Lung (tissue), 12 donors: ENCODE results near the gene HMOX1. TPM values are rescaled to one million over a fixed set of nuclear protein-coding genes. Genes with fewer than 3 reads are reported as not detected.

Experiments
- ATAC-seq: fragments of 200-7000 bp; cut with Tn5 transposase; one replicate; pipeline ENCODE4 v1.9.1; 2020; ENCODE audit warnings: moderate number of reproducible peaks; ENCODE audit not compliant: insufficient read depth, low FRiP score
- DNase-seq, 3 donors: peaks; one replicate each; pipeline ENCODE4 v3.0.0-alpha.2; 2013 to 2017
- H3K27ac ChIP-seq, 2 donors: one replicate each; pipeline ENCODE4 v1.5.1; 2013; ENCODE audit warnings: mild to moderate bottlenecking in 2 of 2, moderate library complexity in 2 of 2, control low read depth in 1 of 2, inconsistent platforms in 1 of 2, low read depth in 1 of 2, low read length in 1 of 2
- H3K27me3 ChIP-seq, 3 donors: one replicate each; pipeline ENCODE4 v1.5.1; 2013; ENCODE audit warnings: low read length in 2 of 3; ENCODE audit not compliant: control insufficient read depth in 3 of 3, insufficient read depth in 3 of 3
- H3K36me3 ChIP-seq, 4 donors: one replicate each; pipeline ENCODE4 v1.5.1; 2013; ENCODE audit warnings: low read length in 4 of 4, mild to moderate bottlenecking in 1 of 4, moderate library complexity in 1 of 4; ENCODE audit not compliant: control insufficient read depth in 4 of 4, insufficient read depth in 4 of 4
- H3K4me1 ChIP-seq, 5 donors: one replicate each; pipeline ENCODE4 v1.5.1; 2013; ENCODE audit warnings: low read length in 5 of 5, mild to moderate bottlenecking in 2 of 5, moderate library complexity in 1 of 5; ENCODE audit not compliant: control insufficient read depth in 5 of 5, insufficient read depth in 5 of 5
- H3K4me3 ChIP-seq: one replicate; pipeline ENCODE4 v1.5.1; 2013; ENCODE audit warnings: mild to moderate bottlenecking, control low read depth, moderate library complexity
- H3K9ac ChIP-seq, 2 donors: one replicate each; pipeline ENCODE4 v1.5.1; 2013; ENCODE audit warnings: low read length in 2 of 2, control low read depth in 1 of 2; ENCODE audit not compliant: insufficient read depth in 1 of 2
- H3K9me3 ChIP-seq, 4 donors: one replicate each; pipeline ENCODE4 v1.5.1; 2013; ENCODE audit warnings: low read length in 3 of 4, mild to moderate bottlenecking in 1 of 4, moderate library complexity in 1 of 4; ENCODE audit not compliant: control insufficient read depth in 4 of 4, insufficient read depth in 3 of 4
- CTCF ChIP-seq: IDR thresholded peaks from 2 replicates; pipeline ENCODE4 v1.5.1; 2012; ENCODE audit warnings: mild to moderate bottlenecking; ENCODE audit errors: control extremely low read depth, extremely low read depth
- WGBS, 2 donors: extraction: QIAGEN DNeasy Blood & Tissue Kit; methylation state at CpG; one replicate each; pipeline ENCODE4 v1.1.7; 2013; 5-methylcytosine and 5-hydroxymethylcytosine counted together
- polyA plus RNA-seq, 2 donors: library from polyadenylated mRNA; stranded (reverse); fragments of 200-250 nt; gene quantifications; one replicate each; pipeline ENCODE4 v1.2.1, GENCODE V29; 2013
- total RNA-seq, 2 donors: library from RNA; depleted of rRNA in 1 of 2; stranded (reverse); fragments of >200 nt in 1 of 2; gene quantifications; one replicate each; pipeline ENCODE4 v1.2.1, GENCODE V29; 2014 to 2021
- donor health status: control.
- donor health status: control.
- donor health status: Bipolar disorder and iron deficiency.
- donor health status: healthy.
- donor health status: DM: yes; HTN: yes; CAD: no.

Gene HMOX1
- total and polyA plus RNA-seq, 4 donors = 59.9 to 930 (median 135) TPM

GRCh38 chr22:35352214-35353111 is 28.4 kb upstream of the HMOX1 start:
- TF ChIP-seq CTCF = no peak
- DNase-seq = peak in 1 of 3 donors; percentile 21

GRCh38 chr22:35353318-35353717 is 27.6 kb upstream of the HMOX1 start:
- Histone ChIP-seq H3K27me3 (no peaks in the 10 kb centered on the region), H3K4me3 (no peak overlapping the region), H3K4me1 (peaks cover 0 to 23% (median 5%) of the 10 kb centered on the region in 5 donors), H3K27ac (peak overlapping the region in 1 of 2 donors; percentile 30), H3K9ac (no peak overlapping the region), H3K9me3 (no peaks in the 10 kb centered on the region), H3K36me3 (peaks cover 0 to 1% (median 0%) of the 10 kb centered on the region in 4 donors)
- ATAC-seq (no peak), DNase-seq (no peak)
- WGBS, 2 donors = 68 to 72% methylated on average over 11 to 12 of the region's 12 CpGs
- TF ChIP-seq CTCF = no peak

More at GRCh38 chr22:35352214-35353111, 28.4 kb upstream of the HMOX1 start:
- Histone ChIP-seq H3K36me3 (peaks cover 0 to 10% (median 2%) of the 10 kb centered on the region in 4 donors), H3K9me3 (no peaks in the 10 kb centered on the region), H3K4me3 (no peak overlapping the region), H3K9ac (no peak overlapping the region), H3K27ac (peak overlapping the region in 1 of 2 donors; percentile 67), H3K27me3 (no peaks in the 10 kb centered on the region), H3K4me1 (peaks cover 0 to 23% (median 5%) of the 10 kb centered on the region in 5 donors)
- ATAC-seq = peak; percentile 39
- WGBS, 2 donors = 40 to 46% methylated on average over 19 of the region's 19 CpGs

- H3K27ac ChIP-seq = no peak overlapping the region
- no peak for DNase-seq
- no peak for TF ChIP-seq CTCF
- 88 to 89% methylated on average over 4 of the region's 4 CpGs for WGBS, 2 donors
- H3K9me3 ChIP-seq = no peaks in the 10 kb centered on the region
- no peak overlapping the region for H3K4me3 ChIP-seq
- H3K9ac ChIP-seq = no peak overlapping the region
- ATAC-seq = no peak
- peaks cover 0 to 22% (median 5%) of the 10 kb centered on the region in 5 donors for H3K4me1 ChIP-seq
- H3K27me3 ChIP-seq = no peaks in the 10 kb centered on the region
- H3K36me3 ChIP-seq = no peaks in the 10 kb centered on the region
Observed at GRCh38 chr22:35354068-35354467, 26.8 kb upstream of the HMOX1 start.
